Activated gamma-delta T cell treated with anti-CD3 and anti-CD28 coated beads, Interleukin-2, amount 50 U/mL, for 16 hours (primary cell): ENCODE data around the gene KRT3.
"Not testable (repeated sequence)": the region's sequence is repeated elsewhere in the genome, so short reads cannot be mapped to it uniquely, and the experiment has no call there.

Source experiments
- DNase-seq: peaks from one replicate; pipeline ENCODE4 v3.0.0-alpha.2; 2020; ENCODE audit warnings: low read depth

KRT3 gene

GRCh38 chr12:52760623-52761022 is 35.3 kb downstream of the KRT3 start:
- no peak for DNase-seq

- DNase-seq, result no peak
Measured at GRCh38 chr12:52759695-52760094, 36.2 kb downstream of the KRT3 start.

- DNase-seq, result no peak
Measured at GRCh38 chr12:52759218-52759617, 36.7 kb downstream of the KRT3 start.

GRCh38 chr12:52757449-52758176 is 38.3 kb downstream of the KRT3 start:
- DNase-seq, result no peak

GRCh38 chr12:52756281-52756960 is 39.5 kb downstream of the KRT3 start:
- DNase-seq, result no peak

- DNase-seq, result no peak
Measured at GRCh38 chr12:52755533-52755932, 40.4 kb downstream of the KRT3 start.

GRCh38 chr12:52754135-52754534 is 41.8 kb downstream of the KRT3 start:
- DNase-seq, result no peak

- no peak for DNase-seq
Measured at GRCh38 chr12:52753283-52753682, 42.6 kb downstream of the KRT3 start.

- no peak for DNase-seq
Measured at GRCh38 chr12:52752516-52752915, 43.4 kb downstream of the KRT3 start.

GRCh38 chr12:52751795-52752194 is 44.1 kb downstream of the KRT3 start:
- DNase-seq, result no peak

- DNase-seq, result not testable (repeated sequence)
Measured at GRCh38 chr12:52750532-52750931, 45.4 kb downstream of the KRT3 start.

GRCh38 chr12:52749827-52750226 is 46.1 kb downstream of the KRT3 start:
- no peak for DNase-seq

- no peak for DNase-seq
Measured at GRCh38 chr12:52748578-52748977, 47.3 kb downstream of the KRT3 start.

GRCh38 chr12:52745554-52745953 is 50.4 kb downstream of the KRT3 start:
- no peak for DNase-seq

GRCh38 chr12:52744493-52745156 is 51.3 kb downstream of the KRT3 start:
- DNase-seq, result no peak

- no peak for DNase-seq
Measured at GRCh38 chr12:52742822-52743457, 53.0 kb downstream of the KRT3 start.

- DNase-seq, result no peak
Measured at GRCh38 chr12:52742196-52742580, 53.7 kb downstream of the KRT3 start.

GRCh38 chr12:52741375-52742195 is 54.3 kb downstream of the KRT3 start:
- DNase-seq, result peak; percentile 33

- no peak for DNase-seq
Measured at GRCh38 chr12:52740584-52740983, 55.3 kb downstream of the KRT3 start.

GRCh38 chr12:52739963-52740362 is 56.0 kb downstream of the KRT3 start:
- DNase-seq, result no peak
